Sigmoid colon (tissue), 4 donors: Measurements from ENCODE around the gene PDE6C.

Source experiments
- POLR2AphosphoS5 ChIP-seq, 4 donors: sonication (generic); formaldehyde crosslinking; IDR thresholded peaks; one replicate each; pipeline ENCODE4 v1.6.1; 2017; ENCODE audit warnings: antibody characterized with exemption in 4 of 4
- TF ChIP-seq, protein P1 (sequence below), 4 experiments: fragments of 450-650 bp in 3 of 4; fragments of 200-600 bp in 1 of 4; IDR thresholded peaks; one replicate each; pipeline ENCODE4 v1.5.1; 2016 to 2019; ENCODE audit warnings: antibody characterized with exemption in 4 of 4, mild to moderate bottlenecking in 3 of 4, moderate library complexity in 2 of 4

DNA sequence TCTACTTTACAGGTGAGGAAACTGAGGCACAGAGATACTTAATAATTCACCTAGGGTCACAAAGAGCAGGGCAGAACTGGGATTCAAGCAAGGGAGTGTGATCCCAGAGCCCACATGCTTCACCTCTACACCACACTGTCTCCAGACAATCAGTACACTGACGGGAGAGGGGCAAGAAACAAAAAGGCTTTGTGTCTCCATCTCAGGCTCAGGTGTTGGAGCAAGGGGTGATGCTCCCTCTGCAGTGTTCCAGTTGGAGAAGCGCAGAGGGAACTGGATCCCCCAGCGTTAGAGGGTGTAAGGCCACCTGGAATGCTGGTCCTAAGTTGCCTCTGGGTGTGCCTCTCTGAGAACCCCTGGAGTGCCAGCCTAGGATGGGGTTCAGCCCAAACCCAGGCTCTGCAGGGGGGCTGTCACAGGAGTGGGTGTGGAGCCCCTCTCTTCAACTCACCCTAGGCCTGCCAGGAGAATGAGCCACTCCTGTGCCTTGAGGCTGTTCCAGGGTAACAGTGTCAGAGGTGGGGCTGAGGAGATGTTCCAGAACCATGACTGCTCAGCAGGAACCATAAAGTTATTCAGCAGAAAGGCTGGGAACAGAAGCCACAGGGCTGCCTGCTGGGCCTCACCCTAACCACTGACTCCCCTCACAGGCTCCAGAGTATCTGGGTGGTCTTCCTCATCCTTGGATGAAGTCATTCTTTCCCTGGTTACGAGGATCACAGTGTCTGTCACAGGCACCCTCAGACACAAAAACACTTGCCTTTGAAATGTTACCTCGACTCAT lies 16.8 kb upstream of the PDE6C start:
- TF ChIP-seq, protein P1, sequence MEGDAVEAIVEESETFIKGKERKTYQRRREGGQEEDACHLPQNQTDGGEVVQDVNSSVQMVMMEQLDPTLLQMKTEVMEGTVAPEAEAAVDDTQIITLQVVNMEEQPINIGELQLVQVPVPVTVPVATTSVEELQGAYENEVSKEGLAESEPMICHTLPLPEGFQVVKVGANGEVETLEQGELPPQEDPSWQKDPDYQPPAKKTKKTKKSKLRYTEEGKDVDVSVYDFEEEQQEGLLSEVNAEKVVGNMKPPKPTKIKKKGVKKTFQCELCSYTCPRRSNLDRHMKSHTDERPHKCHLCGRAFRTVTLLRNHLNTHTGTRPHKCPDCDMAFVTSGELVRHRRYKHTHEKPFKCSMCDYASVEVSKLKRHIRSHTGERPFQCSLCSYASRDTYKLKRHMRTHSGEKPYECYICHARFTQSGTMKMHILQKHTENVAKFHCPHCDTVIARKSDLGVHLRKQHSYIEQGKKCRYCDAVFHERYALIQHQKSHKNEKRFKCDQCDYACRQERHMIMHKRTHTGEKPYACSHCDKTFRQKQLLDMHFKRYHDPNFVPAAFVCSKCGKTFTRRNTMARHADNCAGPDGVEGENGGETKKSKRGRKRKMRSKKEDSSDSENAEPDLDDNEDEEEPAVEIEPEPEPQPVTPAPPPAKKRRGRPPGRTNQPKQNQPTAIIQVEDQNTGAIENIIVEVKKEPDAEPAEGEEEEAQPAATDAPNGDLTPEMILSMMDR (IDR thresholded peaks at IDR 0.05): no peak
- no peak for TF ChIP-seq POLR2AphosphoS5 (IDR thresholded peaks at IDR 0.05)
